WERI-Rb-1 (cell line): Measurements from ENCODE around the gene NCAM2.
"Not testable (repeated sequence)": the region's sequence is repeated elsewhere in the genome, so short reads cannot be mapped to it uniquely, and the experiment has no call there.

Experiments used
- DNase-seq: peaks from one replicate; pipeline ENCODE4 v3.0.0-alpha.2; 2020
- H3K27ac ChIP-seq: fragments of 250-450 bp; sonication (Bioruptor Pico); 2 replicates; pipeline ENCODE4 v1.5.1; 2020; ENCODE audit warnings: mild to moderate bottlenecking, moderate library complexity
- H3K27me3 ChIP-seq: fragments of 250-450 bp; sonication (Bioruptor Pico); 2 replicates; pipeline ENCODE4 v1.5.1; 2021; ENCODE audit warnings: mild to moderate bottlenecking, low read depth, moderate library complexity; ENCODE audit not compliant: insufficient read depth, severe bottlenecking
- H3K36me3 ChIP-seq: fragments of 250-450 bp; sonication (Bioruptor Pico); 2 replicates; pipeline ENCODE4 v1.5.1; 2020; ENCODE audit warnings: mild to moderate bottlenecking, moderate library complexity
- H3K4me3 ChIP-seq: 2 replicates; pipeline ENCODE4 v1.5.1; 2011; ENCODE audit warnings: low read depth, mild to moderate bottlenecking, control low read depth, low read length
- H3K9me3 ChIP-seq: fragments of 250-450 bp; sonication (Bioruptor Pico); 2 replicates; pipeline ENCODE4 v1.5.1; 2021; ENCODE audit warnings: mild to moderate bottlenecking, moderate library complexity; ENCODE audit not compliant: severe bottlenecking
- TF ChIP-seq, protein P1 (sequence below): IDR thresholded peaks from 2 replicates; pipeline ENCODE4 v1.5.1; 2011; ENCODE audit warnings: low read depth, mild to moderate bottlenecking, control low read depth, inconsistent platforms, low read length

NCAM2 gene

DNA sequence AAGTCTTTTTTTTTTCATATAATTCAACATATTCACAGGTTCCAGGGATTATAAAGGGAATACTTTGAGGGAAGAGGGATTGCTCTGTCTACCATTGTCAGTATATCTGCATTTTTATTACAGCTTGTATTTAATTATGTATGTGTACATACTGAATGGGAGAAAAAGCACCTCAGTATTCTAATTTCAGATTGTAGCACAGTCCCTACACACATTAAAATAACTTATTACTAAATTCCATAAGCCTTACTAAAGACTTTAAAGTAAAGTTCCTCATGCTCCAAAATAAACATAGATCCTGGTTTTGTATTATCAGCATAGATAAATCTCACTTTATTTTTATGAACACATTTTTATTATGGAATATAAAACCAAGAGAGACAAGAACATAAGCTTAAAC is 134.2 kb downstream of the NCAM2 start:
- Histone ChIP-seq H3K9me3 (no peaks in the 10 kb centered on the region), H3K27me3 (no peaks in the 10 kb centered on the region), H3K36me3 (no peaks in the 10 kb centered on the region), H3K4me3 (no peak overlapping the region), H3K27ac (no peak overlapping the region)
- TF ChIP-seq, protein P1, sequence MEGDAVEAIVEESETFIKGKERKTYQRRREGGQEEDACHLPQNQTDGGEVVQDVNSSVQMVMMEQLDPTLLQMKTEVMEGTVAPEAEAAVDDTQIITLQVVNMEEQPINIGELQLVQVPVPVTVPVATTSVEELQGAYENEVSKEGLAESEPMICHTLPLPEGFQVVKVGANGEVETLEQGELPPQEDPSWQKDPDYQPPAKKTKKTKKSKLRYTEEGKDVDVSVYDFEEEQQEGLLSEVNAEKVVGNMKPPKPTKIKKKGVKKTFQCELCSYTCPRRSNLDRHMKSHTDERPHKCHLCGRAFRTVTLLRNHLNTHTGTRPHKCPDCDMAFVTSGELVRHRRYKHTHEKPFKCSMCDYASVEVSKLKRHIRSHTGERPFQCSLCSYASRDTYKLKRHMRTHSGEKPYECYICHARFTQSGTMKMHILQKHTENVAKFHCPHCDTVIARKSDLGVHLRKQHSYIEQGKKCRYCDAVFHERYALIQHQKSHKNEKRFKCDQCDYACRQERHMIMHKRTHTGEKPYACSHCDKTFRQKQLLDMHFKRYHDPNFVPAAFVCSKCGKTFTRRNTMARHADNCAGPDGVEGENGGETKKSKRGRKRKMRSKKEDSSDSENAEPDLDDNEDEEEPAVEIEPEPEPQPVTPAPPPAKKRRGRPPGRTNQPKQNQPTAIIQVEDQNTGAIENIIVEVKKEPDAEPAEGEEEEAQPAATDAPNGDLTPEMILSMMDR, result no peak
- DNase-seq, result no peak

DNA sequence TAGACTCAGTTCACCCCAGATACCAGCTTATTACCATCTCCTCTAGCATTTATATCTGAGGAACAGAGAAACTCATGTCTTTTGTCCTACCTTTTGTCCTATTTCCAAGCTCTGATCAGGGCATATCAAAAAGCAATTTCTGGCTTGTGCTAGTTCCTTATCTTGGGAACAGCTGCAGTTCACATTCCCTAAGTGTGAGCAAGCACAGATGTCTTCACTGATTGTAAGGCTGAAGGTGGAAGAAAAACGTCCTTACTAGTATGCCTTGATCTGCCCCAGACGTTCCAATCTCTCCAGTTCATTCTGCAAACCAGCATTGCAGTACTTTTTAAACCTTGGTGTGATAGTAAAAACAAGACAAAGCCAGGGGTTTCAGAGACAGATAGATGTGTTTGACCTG is 139.8 kb downstream of the NCAM2 start:
- no peak for DNase-seq
- Histone ChIP-seq H3K9me3 (no peaks in the 10 kb centered on the region), H3K36me3 (no peaks in the 10 kb centered on the region), H3K4me3 (no peak overlapping the region), H3K27me3 (no peaks in the 10 kb centered on the region), H3K27ac (no peak overlapping the region)
- TF ChIP-seq, protein P1, result no peak

DNA sequence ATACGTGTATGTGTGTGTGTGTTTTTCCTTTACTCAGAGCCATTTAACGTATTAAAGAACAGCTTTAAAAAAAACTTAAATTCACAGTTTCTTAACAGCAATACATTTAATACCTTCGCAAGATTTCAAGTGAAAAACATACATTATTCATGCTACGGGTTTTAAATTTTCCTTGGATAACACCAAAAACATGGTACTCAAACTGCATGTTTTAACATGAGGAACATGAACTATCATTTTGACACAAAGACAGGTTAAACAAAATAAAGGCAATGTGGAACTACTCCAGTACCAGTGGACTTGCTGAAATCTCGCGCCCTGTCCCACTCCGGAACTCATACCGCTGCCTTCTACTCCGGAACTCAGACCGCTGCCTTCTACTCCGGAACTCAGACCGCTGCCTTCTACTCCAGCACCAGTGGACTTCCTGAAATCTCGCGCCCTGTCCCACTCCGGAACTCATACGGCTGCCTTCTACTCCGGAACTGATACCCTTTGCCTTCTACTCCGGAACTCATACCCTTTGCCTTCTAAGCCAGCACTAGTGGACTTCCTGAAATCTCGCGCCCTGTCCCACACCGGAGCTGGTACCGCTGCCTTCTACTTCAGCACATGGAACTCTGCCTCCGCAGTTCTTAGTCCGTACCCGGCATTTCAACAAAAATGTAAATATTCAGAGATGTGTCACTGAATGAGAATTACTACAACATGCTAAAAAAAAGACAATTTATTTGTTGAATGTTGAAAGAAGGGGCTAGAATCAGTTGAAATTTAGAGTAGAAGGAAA is 148.6 kb downstream of the NCAM2 start:
- no peak for DNase-seq
- H3K4me3 ChIP-seq, result no peak overlapping the region
- no peaks in the 10 kb centered on the region for H3K27me3 ChIP-seq
- H3K27ac ChIP-seq, result no peak overlapping the region
- no peaks in the 10 kb centered on the region for H3K9me3 ChIP-seq
- H3K36me3 ChIP-seq, result no peaks in the 10 kb centered on the region
- TF ChIP-seq, protein P1, result no peak

DNA sequence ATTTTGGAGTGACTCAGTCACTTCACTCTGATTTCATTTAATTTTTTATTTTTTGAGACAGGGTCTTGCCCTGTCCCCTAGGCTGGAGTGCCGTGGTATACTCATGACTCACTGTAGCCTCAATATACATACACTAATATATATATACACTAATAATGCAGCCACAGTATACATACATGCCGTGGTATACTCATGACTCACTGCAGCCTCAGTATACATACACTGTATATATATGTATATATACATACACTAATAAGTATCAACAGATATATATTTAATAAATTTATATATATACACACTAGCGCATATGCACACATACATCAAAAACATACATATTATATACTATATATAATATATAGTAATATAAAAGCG is 149.2 kb downstream of the NCAM2 start:
- no peaks in the 10 kb centered on the region for H3K9me3 ChIP-seq
- H3K27me3 ChIP-seq, result no peaks in the 10 kb centered on the region
- no peak overlapping the region for H3K4me3 ChIP-seq
- H3K27ac ChIP-seq, result no peak overlapping the region
- TF ChIP-seq, protein P1, result no peak
- H3K36me3 ChIP-seq, result no peaks in the 10 kb centered on the region
- DNase-seq, result no peak

DNA sequence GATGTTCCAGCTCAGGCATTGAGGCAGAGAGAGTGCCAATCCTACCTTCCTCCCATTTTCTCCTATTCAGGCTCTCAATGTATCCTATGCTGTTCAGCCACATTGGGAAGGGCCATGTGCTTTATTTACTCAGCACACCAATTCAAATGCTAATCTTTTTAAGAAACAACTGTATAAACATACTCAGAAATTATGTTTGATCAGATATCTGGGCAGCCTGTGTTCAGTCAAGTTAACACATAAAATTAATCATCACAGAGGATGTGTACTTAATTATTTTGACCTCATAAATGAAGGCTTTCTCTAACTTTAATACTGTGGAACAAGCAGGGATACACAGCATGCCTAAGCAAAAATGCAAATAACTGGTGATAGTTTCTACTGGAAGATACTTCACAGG is 149.8 kb downstream of the NCAM2 start:
- Histone ChIP-seq H3K27me3 (no peaks in the 10 kb centered on the region), H3K4me3 (no peak overlapping the region), H3K27ac (no peak overlapping the region), H3K9me3 (no peaks in the 10 kb centered on the region), H3K36me3 (no peaks in the 10 kb centered on the region)
- DNase-seq, result no peak
- TF ChIP-seq, protein P1, result no peak

DNA sequence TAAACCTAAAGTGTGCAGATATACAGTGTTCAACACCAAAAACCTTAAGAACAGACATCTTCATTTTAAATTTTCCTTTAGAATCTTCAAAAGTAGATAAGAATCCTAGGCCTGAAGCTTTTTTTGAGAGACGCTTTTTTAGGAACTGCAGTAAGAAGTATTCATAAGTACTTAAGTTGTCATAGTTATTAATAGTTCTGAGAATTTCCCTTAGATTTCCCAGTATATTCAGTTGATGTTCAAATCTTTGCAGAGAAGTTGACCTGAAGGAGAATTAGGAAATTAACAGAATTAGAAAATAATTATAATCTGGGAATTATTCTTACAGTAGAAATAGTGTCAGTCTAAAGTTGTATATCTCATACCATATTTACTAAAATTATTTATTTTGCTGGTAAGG is 150.3 kb downstream of the NCAM2 start:
- Histone ChIP-seq H3K4me3 (no peak overlapping the region), H3K36me3 (no peaks in the 10 kb centered on the region), H3K27me3 (no peaks in the 10 kb centered on the region), H3K9me3 (no peaks in the 10 kb centered on the region), H3K27ac (no peak overlapping the region)
- TF ChIP-seq, protein P1, result no peak
- no peak for DNase-seq

DNA sequence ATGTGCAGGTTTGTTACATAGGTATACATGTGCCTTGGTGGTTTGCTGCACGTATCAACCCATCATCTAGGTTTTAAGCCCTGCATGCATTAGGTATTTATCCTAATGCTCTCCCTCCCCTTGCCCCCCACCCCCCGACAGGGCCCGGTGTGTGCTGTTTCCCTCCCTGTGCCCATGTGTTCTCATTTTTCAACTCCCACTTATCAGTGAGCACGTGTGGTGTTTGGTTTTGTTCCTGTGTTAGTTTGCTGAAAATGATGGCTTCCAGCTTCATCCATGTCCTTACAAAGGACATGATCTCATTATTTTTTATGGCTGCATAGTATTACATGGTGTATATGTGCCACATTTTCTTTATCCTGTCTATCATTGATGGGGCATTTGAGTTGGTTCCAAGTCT is 151.2 kb downstream of the NCAM2 start:
- DNase-seq, H3K27me3 ChIP-seq, H3K36me3 ChIP-seq, H3K9me3 ChIP-seq, H3K27ac ChIP-seq, H3K4me3 ChIP-seq: not testable (repeated sequence)
